Gastroesophageal sphincter (tissue), 3 donors: ENCODE results near the gene PPP2CA.

Experiments
- EP300 ChIP-seq: sonication (generic); formaldehyde crosslinking; IDR thresholded peaks from one replicate; pipeline ENCODE4 v1.6.1; 2017; ENCODE audit warnings: antibody characterized with exemption, mild to moderate bottlenecking
- POLR2AphosphoS5 ChIP-seq: sonication (generic); formaldehyde crosslinking; IDR thresholded peaks from one replicate; pipeline ENCODE4 v1.6.1; 2017; ENCODE audit warnings: antibody characterized with exemption
- TF ChIP-seq, protein P1 (sequence below), 4 experiments: fragments of 200-600 bp in 2 of 4; fragments of 450-650 bp in 2 of 4; sonication (generic) in 1 of 4; IDR thresholded peaks; one replicate each; pipeline ENCODE4 v1.5.1; 2017 to 2019; ENCODE audit warnings: antibody characterized with exemption in 4 of 4, mild to moderate bottlenecking in 2 of 4, moderate library complexity in 2 of 4

DNA sequence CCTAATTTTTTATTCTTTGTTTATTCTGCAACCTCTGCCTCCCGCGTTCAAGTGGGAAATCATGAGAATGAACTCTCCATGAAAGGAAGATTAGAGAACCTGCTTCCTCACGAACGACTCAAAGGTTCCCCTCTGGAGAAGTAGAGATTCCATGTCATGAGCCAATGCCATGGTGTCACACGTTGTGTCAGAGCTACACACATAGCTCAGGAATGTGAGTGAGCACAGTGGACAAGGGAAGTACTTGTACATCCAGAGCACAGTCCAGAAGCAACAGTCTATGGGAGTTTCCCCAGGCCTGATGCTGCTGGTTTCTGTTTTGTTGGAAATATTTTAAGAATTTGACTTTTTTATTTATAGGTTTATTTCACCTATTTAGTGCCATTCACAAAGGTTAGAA, 26.8 kb upstream of the PPP2CA start:
- TF ChIP-seq, protein P1, sequence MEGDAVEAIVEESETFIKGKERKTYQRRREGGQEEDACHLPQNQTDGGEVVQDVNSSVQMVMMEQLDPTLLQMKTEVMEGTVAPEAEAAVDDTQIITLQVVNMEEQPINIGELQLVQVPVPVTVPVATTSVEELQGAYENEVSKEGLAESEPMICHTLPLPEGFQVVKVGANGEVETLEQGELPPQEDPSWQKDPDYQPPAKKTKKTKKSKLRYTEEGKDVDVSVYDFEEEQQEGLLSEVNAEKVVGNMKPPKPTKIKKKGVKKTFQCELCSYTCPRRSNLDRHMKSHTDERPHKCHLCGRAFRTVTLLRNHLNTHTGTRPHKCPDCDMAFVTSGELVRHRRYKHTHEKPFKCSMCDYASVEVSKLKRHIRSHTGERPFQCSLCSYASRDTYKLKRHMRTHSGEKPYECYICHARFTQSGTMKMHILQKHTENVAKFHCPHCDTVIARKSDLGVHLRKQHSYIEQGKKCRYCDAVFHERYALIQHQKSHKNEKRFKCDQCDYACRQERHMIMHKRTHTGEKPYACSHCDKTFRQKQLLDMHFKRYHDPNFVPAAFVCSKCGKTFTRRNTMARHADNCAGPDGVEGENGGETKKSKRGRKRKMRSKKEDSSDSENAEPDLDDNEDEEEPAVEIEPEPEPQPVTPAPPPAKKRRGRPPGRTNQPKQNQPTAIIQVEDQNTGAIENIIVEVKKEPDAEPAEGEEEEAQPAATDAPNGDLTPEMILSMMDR (IDR thresholded peaks at IDR 0.05): no peak
- TF ChIP-seq POLR2AphosphoS5 (no peak), EP300 (no peak)
